Fibroblast of lung (primary cell): ENCODE results near the gene ARHGAP12. TPM values are rescaled to one million over a fixed set of nuclear protein-coding genes. Genes with fewer than 3 reads are reported as not detected.

Experiments
- DNase-seq, 2 donors: peaks; one replicate each; pipeline versions ENCODE4 v3.0.0 to v3.0.0-alpha.2; 2010; ENCODE audit warnings: low read depth in 2 of 2
- H2AFZ ChIP-seq: 2 replicates; pipeline ENCODE4 v1.5.1; 2012; ENCODE audit warnings: low read length, control low read depth, inconsistent platforms
- H3K27ac ChIP-seq: 2 replicates; pipeline ENCODE4 v1.5.1; 2011; ENCODE audit warnings: low read length, control low read depth; ENCODE audit not compliant: insufficient read depth
- H3K27me3 ChIP-seq: 2 replicates; pipeline ENCODE4 v1.5.1; 2011; ENCODE audit warnings: mild to moderate bottlenecking, low read length; ENCODE audit not compliant: control insufficient read depth, insufficient read depth
- H3K36me3 ChIP-seq: 2 replicates; pipeline ENCODE4 v1.5.1; 2011; ENCODE audit warnings: low read length; ENCODE audit not compliant: control insufficient read depth, insufficient read depth
- H3K4me1 ChIP-seq: 2 replicates; pipeline ENCODE4 v1.5.1; 2011; ENCODE audit warnings: low read length; ENCODE audit not compliant: control insufficient read depth, insufficient read depth; ENCODE audit errors: extremely low read depth
- H3K4me2 ChIP-seq: 2 replicates; pipeline ENCODE4 v1.5.1; 2011; ENCODE audit warnings: low read length, control low read depth; ENCODE audit not compliant: insufficient read depth; ENCODE audit errors: extremely low read depth
- H3K4me3 ChIP-seq, 4 experiments: fragments of 200-600 bp in 1 of 4; sonication (generic) in 1 of 4; replicated peaks in 1 of 4; 2 replicates each; pipeline ENCODE4 v1.5.1; 2011 to 2016; ENCODE audit warnings: low read length in 4 of 4, low read depth in 3 of 4, mild to moderate bottlenecking in 3 of 4, control low read depth in 2 of 4, inconsistent platforms in 1 of 4, mixed read lengths in 1 of 4; ENCODE audit not compliant: insufficient read depth in 1 of 4; ENCODE audit errors: control extremely low read depth in 1 of 4
- H3K79me2 ChIP-seq: 2 replicates; pipeline ENCODE4 v1.5.1; 2012; ENCODE audit warnings: mild to moderate bottlenecking, low read length, inconsistent platforms; ENCODE audit not compliant: control insufficient read depth, insufficient read depth
- H3K9ac ChIP-seq: 2 replicates; pipeline ENCODE4 v1.5.1; 2011; ENCODE audit warnings: mild to moderate bottlenecking, low read length, control low read depth; ENCODE audit not compliant: insufficient read depth
- H3K9me3 ChIP-seq: 2 replicates; pipeline ENCODE4 v1.5.1; 2012; ENCODE audit warnings: low read depth, low read length; ENCODE audit not compliant: control insufficient read depth, insufficient read depth
- H4K20me1 ChIP-seq: 2 replicates; pipeline ENCODE4 v1.5.1; 2011; ENCODE audit warnings: low read length; ENCODE audit not compliant: control insufficient read depth, insufficient read depth; ENCODE audit errors: extremely low read depth
- CTCF ChIP-seq, 2 donors: IDR thresholded peaks in 1 of 2; conservative IDR thresholded peaks in 1 of 2; 1 replicate in 1 of 2; 2 replicates in 1 of 2; pipeline ENCODE4 v1.5.1; 2011 to 2012; ENCODE audit warnings: low read length in 2 of 2, control low read depth in 1 of 2, inconsistent platforms in 1 of 2, low read depth in 1 of 2, mild to moderate bottlenecking in 1 of 2
- EZH2 ChIP-seq: IDR thresholded peaks from 2 replicates; pipeline ENCODE4 v1.5.1; 2012; ENCODE audit warnings: low read length, control low read depth, mild to moderate bottlenecking; ENCODE audit errors: missing control alignments
- polyA plus RNA-seq, 2 donors: library from polyadenylated mRNA; depleted of rRNA in 1 of 2; stranded (reverse) in 1 of 2; unstranded in 1 of 2; fragments of >200 nt; gene quantifications; 2 replicates each; pipeline ENCODE4 v1.2.1, GENCODE V29; 2011 to 2012; ENCODE audit warnings: missing spikeins in 1 of 2
- total RNA-seq: library from RNA; depleted of rRNA; stranded (reverse); fragments of >200 nt; gene quantifications from 2 replicates; pipeline ENCODE4 v1.2.1, GENCODE V29; 2014

The ARHGAP12 gene
- total and polyA plus RNA-seq, 2 donors (not counting 1 experiment from before 2014, with no cell fraction given), result 24.0 to 63.1 TPM

GRCh38 chr10:31774928-31775650 lies 153.5 kb downstream of the ARHGAP12 start:
- no peaks in the 10 kb centered on the region for H3K36me3 ChIP-seq
- no peak overlapping the region for H3K4me3 ChIP-seq
- H3K79me2 ChIP-seq, result no peaks in the 10 kb centered on the region
- H3K9me3 ChIP-seq, result no peaks in the 10 kb centered on the region
- no peak overlapping the region for H2AFZ ChIP-seq
- no peak overlapping the region for H3K27ac ChIP-seq
- no peak for DNase-seq
- H4K20me1 ChIP-seq, result no peaks in the 10 kb centered on the region
- no peaks in the 10 kb centered on the region for H3K27me3 ChIP-seq
- H3K4me2 ChIP-seq, result no peak overlapping the region
- H3K4me1 ChIP-seq, result peaks cover 2% of the 10 kb centered on the region
- no peak overlapping the region for H3K9ac ChIP-seq
- TF ChIP-seq EZH2 (no peak), CTCF (conservative IDR thresholded peaks at IDR 0.05 in 1 of 2, IDR thresholded peaks at IDR 0.05 in 1 of 2; ENCODE audit: low read depth in 1 of 2, low read length in 2 of 2) (no peak)

- peaks cover 2% of the 10 kb centered on the region for H3K4me1 ChIP-seq
- no peak overlapping the region for H2AFZ ChIP-seq
- no peaks in the 10 kb centered on the region for H3K36me3 ChIP-seq
- no peak overlapping the region for H3K4me2 ChIP-seq
- H3K9ac ChIP-seq, result no peak overlapping the region
- H4K20me1 ChIP-seq, result no peaks in the 10 kb centered on the region
- H3K4me3 ChIP-seq, result no peak overlapping the region
- H3K79me2 ChIP-seq, result no peaks in the 10 kb centered on the region
- no peaks in the 10 kb centered on the region for H3K9me3 ChIP-seq
- H3K27me3 ChIP-seq, result no peaks in the 10 kb centered on the region
- TF ChIP-seq CTCF (conservative IDR thresholded peaks at IDR 0.05 in 1 of 2, IDR thresholded peaks at IDR 0.05 in 1 of 2; ENCODE audit: low read depth in 1 of 2, low read length in 2 of 2) (no peak), EZH2 (no peak)
- peak in 1 of 2 donors; percentile 45 for DNase-seq
- H3K27ac ChIP-seq, result no peak overlapping the region
These were observed 154.2 kb downstream of the ARHGAP12 start for GRCh38 chr10:31774299-31774900.

GRCh38 chr10:31773749-31774298 lies 154.8 kb downstream of the ARHGAP12 start:
- no peak overlapping the region for H3K27ac ChIP-seq

More at GRCh38 chr10:31773749-31774298, 154.8 kb downstream of the ARHGAP12 start:
- no peaks in the 10 kb centered on the region for H4K20me1 ChIP-seq
- no peaks in the 10 kb centered on the region for H3K79me2 ChIP-seq
- H3K36me3 ChIP-seq, result no peaks in the 10 kb centered on the region
- H3K4me2 ChIP-seq, result no peak overlapping the region
- no peak overlapping the region for H2AFZ ChIP-seq
- H3K4me1 ChIP-seq, result peaks cover 2% of the 10 kb centered on the region
- TF ChIP-seq CTCF (conservative IDR thresholded peaks at IDR 0.05 in 1 of 2, IDR thresholded peaks at IDR 0.05 in 1 of 2; ENCODE audit: low read depth in 1 of 2, low read length in 2 of 2) (no peak), EZH2 (no peak)
- no peaks in the 10 kb centered on the region for H3K27me3 ChIP-seq
- H3K9ac ChIP-seq, result no peak overlapping the region
- no peak overlapping the region for H3K4me3 ChIP-seq
- no peaks in the 10 kb centered on the region for H3K9me3 ChIP-seq
- no peak for DNase-seq
